GM18867 (cell line): ENCODE results near the gene MED12L.

Source experiments
- ATAC-seq: cut with Tn5 transposase; IDR thresholded peaks from one replicate; pipeline ENCODE4 v1.9.1; 2021; ENCODE audit warnings: mild to moderate bottlenecking, moderate library complexity; ENCODE audit not compliant: unreplicated experiment

Gene MED12L

GRCh38 chr3:151436675-151437446, 351.4 kb downstream of the MED12L start:
- no peak for ATAC-seq

GRCh38 chr3:151437906-151438305, 352.4 kb downstream of the MED12L start:
- no peak for ATAC-seq

GRCh38 chr3:151439652-151440125, 354.2 kb downstream of the MED12L start:
- ATAC-seq: peak; percentile 86

GRCh38 chr3:151440940-151441339, 355.5 kb downstream of the MED12L start:
- ATAC-seq: no peak

GRCh38 chr3:151443583-151443982, 358.1 kb downstream of the MED12L start:
- no peak for ATAC-seq

GRCh38 chr3:151445273-151446001, 360.0 kb downstream of the MED12L start:
- no peak for ATAC-seq

GRCh38 chr3:151446002-151446340, 360.5 kb downstream of the MED12L start:
- no peak for ATAC-seq

GRCh38 chr3:151452368-151452767, 366.9 kb downstream of the MED12L start:
- no peak for ATAC-seq

- ATAC-seq: no peak
These were observed 367.4 kb downstream of the MED12L start for GRCh38 chr3:151452841-151453240.

- no peak for ATAC-seq
These were observed 370.6 kb downstream of the MED12L start for GRCh38 chr3:151456065-151456464.

- ATAC-seq: no peak
These were observed 373.9 kb downstream of the MED12L start for GRCh38 chr3:151459358-151459757.

GRCh38 chr3:151460228-151460627, 374.8 kb downstream of the MED12L start:
- no peak for ATAC-seq

GRCh38 chr3:151460774-151461450, 375.4 kb downstream of the MED12L start, which contains the start of gene IGSF10:
Gene IGSF10 (minus strand): TSS chr3:151461061. CDS start chr3:151458709, 2,352 bp downstream.
- no peak for ATAC-seq

GRCh38 chr3:151462278-151462780, 376.9 kb downstream of the MED12L start:
- ATAC-seq: no peak

GRCh38 chr3:151462991-151463390, 377.5 kb downstream of the MED12L start:
- no peak for ATAC-seq

GRCh38 chr3:151467069-151467468, 381.6 kb downstream of the MED12L start:
- peak; percentile 51 for ATAC-seq

GRCh38 chr3:151468284-151468917, 382.9 kb downstream of the MED12L start:
- ATAC-seq: peak; percentile 87

- no peak for ATAC-seq
These were observed 391.0 kb downstream of the MED12L start for GRCh38 chr3:151476344-151477018.

- ATAC-seq: no peak
These were observed 392.3 kb downstream of the MED12L start for GRCh38 chr3:151477591-151478334.

GRCh38 chr3:151478335-151478697, 392.9 kb downstream of the MED12L start:
- ATAC-seq: no peak
